ENCODE results near the gene LENG8.

DNA sequence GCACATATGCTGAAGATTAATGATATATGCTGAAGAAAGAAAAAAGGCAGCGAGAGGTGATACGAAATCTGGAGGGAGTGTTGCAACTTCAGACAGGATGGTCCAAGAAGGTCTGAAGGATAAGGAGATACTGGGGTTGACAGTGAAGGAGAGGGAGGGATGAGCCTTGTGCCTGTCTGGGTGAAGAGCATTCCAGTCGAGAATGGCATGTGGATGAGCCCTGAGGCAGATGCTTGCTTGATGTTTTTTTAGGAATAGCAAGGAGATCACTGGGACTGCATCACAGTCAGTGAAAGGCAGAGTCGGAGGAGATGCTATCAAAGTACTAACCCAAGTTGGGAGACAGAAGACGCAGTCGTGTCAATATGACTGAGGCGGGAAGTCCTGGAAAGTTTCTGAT lies 40.3 kb downstream of the LENG8 start:
- TF ChIP-seq, protein P1, sequence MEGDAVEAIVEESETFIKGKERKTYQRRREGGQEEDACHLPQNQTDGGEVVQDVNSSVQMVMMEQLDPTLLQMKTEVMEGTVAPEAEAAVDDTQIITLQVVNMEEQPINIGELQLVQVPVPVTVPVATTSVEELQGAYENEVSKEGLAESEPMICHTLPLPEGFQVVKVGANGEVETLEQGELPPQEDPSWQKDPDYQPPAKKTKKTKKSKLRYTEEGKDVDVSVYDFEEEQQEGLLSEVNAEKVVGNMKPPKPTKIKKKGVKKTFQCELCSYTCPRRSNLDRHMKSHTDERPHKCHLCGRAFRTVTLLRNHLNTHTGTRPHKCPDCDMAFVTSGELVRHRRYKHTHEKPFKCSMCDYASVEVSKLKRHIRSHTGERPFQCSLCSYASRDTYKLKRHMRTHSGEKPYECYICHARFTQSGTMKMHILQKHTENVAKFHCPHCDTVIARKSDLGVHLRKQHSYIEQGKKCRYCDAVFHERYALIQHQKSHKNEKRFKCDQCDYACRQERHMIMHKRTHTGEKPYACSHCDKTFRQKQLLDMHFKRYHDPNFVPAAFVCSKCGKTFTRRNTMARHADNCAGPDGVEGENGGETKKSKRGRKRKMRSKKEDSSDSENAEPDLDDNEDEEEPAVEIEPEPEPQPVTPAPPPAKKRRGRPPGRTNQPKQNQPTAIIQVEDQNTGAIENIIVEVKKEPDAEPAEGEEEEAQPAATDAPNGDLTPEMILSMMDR (IDR thresholded peaks at IDR 0.05; ENCODE audit: insufficient read depth, low read length), result no peak
- TF ChIP-seq GABPA (IDR thresholded peaks at IDR 0.05; ENCODE audit: low read depth), result no peak

All from HL-60 (cell line).